A172 (cell line): ENCODE data around the gene VWC2. TPM values are rescaled to one million over a fixed set of nuclear protein-coding genes. Genes with fewer than 3 reads are reported as not detected.

Source experiments
- DNase-seq: peaks from one replicate; pipeline ENCODE4 v3.0.0-alpha.2; 2015; ENCODE audit warnings: low spot score
- total RNA-seq: library from RNA; depleted of rRNA; stranded (reverse); fragments of >200 nt; shearing (Covaris generic); gene quantifications from 2 replicates; pipeline ENCODE4 v1.2.3, GENCODE V29; 2014

Gene VWC2
- total RNA-seq, 1 experiment from 2014 or later: not detected

DNA sequence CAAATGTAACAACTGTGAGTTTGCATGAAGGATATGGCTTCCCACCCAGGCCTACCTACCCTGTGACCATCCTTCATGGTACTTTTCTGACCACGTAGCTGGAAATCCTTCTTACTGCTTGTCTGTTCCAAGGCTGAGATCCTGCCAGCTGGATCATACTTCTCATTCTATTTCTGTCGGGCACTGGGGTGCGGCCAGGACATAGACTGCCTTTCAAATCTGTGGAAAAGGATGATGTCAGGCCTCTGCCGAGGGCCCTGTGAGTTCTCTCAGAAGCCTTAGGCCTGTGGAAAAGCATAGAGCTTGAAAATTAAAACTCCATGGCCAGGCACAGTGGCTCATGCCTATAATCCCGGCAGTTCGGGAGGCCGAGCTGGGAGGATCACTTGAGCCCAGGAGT is 10.0 kb downstream of the VWC2 start:
- no peak for DNase-seq

DNA sequence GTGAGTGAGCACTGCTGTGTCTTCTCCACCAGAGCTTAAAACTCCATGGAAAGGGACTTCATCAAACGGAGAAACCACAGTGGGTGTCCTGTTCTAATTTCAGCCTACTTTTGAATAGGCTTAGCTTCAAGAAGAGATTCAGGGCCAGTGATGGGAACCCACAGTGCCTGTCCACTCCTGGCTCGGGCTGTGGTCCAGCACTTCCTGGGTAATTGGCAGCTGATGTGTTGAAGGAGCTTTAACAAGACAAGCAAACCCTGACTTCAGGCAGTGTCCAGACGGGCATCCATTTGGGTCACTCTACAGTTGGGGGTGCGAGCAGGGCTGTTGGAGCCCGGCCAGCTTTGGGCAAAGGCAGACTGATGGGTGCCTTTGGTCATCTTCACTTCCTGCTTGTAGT is 14.5 kb downstream of the VWC2 start:
- no peak for DNase-seq

DNA sequence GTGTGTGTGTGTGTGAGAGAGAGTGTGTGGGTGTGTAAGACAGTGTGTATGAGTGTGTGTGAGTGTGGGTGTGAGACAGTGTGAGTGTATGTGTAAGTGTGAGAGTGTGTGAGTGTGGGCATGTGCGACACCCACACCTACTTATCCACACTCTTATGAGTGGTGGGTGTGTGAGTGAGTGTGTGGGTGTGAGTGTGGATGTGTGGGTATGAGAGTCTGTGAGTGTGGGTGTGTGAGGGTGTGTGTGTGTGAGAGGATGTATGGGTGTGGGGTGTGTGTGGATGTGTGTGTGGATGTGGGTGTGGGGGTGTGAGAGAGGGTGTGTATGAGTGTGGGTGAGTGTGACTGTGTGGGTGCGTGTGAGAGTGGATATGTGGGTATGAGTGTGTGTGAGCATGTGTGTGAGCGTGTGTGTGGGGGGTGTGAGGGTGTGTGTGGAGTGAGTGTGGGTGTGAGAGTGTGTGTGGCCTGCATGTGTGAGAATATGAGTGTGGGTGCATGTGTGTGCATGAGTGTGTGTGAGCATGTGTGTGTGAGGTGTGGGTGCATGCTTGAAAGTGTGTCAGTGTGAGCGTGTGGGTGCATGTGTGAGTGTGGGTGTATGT is 15.1 kb downstream of the VWC2 start:
- no peak for DNase-seq

DNA sequence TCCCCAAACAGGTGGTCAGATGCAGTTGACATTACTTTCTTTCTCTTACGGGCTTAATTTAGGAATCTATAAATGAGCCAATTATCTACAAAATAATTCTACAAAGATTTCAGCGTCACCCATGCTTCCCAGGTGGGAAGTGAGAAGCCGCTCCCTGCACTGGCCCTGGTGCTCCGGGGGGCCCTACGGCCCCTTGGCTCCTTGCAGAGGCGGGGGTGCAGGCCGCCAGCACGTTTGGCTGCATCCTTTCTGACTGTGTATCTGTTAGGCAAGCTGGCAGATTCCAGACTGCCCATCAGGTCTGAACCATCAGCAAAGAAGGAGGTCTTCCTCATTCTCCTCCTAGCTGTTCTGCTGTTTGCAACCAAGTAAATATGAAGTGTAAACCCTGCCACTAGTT is 16.3 kb downstream of the VWC2 start:
- DNase-seq: no peak

DNA sequence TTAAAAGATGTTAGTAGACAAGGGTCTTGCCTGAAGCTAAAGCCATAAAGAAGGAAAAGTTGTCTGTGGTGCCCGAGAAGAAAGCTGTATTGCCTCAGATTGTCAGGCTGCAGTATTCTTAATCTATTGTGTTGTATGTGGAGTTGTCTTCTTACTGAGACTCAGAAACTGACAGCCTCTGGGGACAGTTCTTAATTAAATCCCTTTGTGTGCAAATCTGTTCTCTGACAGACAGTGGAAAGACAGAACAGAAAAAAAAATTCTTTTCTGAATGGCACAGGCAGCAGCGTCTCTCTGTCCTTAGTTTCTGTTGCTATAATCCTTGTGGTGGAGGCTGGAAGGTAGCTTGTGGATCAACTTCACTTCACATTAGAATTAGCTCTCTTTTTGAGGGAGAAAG is 16.8 kb downstream of the VWC2 start:
- no peak for DNase-seq

DNA sequence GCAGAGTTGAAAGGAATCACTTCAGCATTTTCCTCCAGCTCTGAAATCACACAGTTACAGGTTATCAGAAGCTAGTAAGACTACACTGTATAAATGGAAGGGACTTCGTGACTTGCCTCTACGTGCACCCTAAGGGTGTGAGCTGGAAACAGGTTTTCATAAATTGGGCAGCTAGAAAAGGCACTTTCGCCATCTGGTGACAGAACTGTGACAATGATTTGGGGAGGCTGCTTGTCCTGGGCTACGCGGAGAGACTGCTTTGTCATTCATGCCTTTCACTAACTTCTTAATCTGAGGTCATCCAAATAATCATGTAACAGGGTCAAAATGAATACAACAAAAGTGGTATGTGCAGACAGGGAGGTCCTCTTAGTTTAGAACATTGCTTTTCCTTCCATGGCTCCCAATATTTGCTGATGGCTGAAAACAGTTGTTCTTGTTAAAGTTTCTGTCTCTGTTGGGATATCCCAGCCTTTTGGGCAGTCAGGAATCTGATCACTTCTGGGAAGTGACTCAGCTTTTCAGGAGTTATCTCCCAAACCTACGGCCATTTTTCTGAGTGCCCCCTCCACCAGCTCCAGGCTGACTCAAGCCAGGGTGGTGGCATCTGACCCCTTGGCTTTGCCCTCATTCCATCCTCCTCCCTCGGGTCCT is 17.8 kb downstream of the VWC2 start:
- DNase-seq: no peak

DNA sequence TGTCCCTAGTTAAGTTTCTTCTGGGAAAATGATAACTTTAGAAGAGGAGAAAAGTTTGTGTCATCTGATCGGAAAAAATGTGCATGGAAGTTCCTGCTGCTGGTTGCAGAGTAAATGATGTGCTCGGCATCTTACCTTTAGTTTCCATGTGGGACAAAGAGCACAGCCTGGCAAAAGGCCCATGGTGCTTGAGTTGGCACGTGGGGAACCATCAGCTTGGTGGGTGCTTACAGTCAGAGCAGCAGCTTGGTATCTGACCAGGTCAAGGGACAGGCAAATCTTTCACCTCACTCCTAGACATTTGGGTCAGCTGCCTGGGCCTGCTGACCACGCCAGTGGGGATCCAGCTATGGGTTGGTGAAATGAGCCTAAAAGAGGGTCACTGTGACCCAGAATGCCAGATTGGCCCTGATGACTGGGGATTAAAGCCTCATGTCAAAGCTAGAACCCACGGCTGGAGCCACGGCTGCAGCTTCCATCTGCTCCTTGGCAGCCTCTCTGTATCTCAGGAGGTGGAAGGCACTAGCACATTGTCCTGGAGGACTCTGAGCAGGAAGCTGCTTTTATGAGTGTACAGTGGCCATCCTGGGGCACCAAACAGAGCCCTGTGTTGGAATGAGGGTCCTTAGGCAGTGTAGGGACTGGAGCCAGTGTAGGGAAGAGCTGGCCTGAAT is 24.7 kb downstream of the VWC2 start:
- no peak for DNase-seq

DNA sequence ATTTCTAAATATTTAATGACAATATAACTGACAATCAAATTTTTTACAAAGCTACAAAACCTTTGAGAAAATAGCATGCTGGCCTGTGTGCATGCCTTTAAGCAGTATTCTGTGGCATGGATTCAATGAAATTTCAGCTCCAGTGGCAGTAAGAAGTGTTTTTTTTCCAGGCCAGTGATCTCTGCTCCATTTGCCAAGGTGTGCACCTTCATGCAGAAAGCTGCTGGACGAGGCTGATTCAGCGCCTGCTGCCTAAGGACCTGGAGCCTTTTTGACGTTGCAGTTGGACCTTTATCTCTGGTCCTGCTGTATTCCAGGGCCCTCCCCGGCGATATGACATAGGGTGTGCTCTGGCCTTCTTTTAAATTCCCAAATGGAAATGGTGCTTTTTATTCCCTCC is 26.6 kb downstream of the VWC2 start:
- DNase-seq: no peak

DNA sequence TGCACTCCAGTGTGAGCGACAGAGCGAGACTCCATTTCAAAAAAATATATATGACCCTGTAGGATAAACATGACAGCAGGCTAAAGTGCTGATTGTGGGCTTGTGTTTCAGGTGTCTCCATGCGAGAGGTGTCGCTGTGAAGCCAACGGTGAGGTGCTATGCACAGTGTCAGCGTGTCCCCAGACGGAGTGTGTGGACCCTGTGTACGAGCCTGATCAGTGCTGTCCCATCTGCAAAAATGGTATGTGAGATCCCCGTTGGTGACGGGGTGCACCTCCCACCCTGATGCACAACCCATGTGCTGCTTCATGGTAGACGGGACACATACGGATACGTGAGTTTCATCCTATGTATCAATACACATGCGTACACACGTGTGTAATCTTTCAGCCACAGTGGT is 29.2 kb downstream of the VWC2 start:
- no peak for DNase-seq

DNA sequence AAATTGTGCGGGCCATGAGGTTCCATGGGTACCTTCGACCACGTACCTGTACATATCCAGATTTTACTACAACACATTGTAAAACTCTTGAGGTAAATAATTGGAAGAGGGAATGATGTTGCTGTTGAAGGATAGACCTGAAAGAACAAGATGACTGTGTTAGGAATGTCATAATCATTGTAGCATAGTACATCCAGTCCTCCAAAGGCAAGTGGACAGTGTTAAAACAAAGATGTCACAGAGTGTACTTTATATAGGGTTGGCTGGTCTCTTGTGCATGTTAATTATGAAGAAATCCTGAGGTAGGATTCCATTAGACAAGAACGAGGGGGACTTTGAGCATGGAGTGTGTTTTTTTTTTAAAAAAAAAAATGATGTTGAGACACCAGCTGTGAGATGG is 30.4 kb downstream of the VWC2 start:
- no peak for DNase-seq

DNA sequence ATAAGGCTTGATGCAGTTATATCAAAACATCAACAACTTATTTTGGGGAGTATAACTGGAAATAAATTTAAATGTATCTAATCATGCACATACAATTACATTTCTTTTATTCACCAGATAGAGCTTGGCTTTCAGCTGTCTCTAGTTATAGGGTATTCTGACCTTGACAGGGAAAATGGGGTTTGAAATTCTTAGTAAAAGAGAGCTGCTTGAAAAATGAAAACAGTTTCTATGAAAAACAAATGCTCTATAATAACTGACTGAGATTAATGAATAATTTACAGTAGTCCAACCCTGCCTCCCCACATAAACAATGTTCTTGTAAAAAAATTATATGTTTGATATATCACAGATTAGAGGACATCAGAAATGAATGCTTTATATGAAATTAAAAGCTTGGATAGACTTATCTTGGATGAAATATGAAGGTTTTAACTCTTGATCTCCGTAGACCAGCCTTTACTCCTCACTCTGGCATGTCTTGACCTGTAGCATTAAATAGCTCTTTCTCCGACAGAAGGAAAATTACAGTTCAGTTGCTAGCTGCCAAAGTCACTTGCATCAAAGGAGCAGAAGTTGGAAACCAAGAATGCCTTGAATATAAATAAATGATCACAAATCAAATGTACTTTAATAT is 32.1 kb downstream of the VWC2 start:
- no peak for DNase-seq

DNA sequence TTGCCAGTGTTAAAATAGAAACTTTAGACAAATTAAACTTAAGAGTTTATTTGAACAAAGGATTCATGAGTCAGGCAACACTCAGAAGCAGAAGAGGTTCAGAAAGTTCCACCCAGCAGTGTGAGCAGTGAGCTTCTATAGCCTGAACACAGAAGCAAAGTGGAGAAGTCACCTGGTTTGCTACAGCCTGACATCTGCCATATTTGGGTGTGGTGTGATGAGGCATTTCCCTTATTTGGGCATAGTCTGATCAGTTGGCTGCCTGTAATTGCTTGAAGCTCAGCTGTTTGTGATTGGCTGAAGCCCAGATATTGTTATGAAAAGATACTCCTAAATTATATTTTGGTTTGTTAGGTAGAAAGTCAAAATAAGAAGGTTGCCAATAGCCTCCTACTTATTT is 39.1 kb downstream of the VWC2 start:
- no peak for DNase-seq

DNA sequence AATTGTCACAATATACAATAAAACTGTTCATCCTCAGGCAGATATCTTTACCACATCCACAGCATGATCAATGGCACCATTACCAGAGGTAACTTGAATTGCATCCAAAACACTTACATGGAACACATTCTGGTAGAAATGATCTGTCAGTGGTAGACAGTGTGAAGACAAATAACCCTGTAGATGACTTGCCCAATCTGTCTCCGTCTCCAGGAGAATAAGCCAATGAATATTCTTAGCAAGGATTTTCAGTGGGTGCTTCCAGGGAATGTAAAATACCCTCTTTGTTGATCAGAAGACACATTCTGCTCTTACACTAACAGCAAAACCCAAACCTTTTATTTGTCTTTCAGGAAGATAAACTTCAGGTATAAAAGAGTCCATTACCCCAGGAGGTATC is 43.8 kb downstream of the VWC2 start:
- DNase-seq: no peak

DNA sequence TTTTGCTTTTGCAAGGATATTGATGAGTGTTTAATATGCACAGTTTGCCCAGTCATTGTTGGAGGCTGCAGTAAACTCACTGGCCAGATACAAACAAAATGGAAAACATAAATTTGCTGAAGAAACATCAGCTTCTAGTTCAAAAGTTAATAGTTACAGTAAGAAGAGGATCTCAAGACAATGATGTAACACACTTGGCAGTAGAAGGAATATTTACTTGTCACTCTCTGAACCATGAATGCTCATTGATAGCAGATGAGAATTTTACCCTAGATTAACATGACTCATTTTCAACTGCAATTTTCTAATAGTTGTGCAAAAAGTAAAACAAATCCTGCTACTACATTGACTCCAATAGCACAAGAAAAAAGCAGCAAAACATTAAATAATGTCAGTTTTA is 47.7 kb downstream of the VWC2 start:
- no peak for DNase-seq

DNA sequence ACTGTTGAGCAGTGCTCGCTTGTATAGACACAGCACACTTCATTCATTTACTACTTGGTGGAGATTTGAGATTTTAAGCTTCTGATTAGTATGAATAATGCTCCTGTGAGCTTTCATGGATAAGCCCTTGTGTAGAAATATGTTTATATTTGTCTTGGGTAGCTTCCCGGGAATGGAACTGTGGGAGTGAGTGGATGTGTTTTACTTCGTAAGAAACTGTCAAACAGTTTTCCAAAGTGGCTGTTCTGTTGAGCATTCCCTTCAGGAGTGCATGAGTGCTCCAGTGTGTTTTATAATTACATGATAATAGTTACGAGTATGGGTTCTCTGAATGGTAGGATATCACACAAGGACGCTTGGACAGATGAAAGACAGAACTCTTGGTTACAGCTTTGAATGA is 49.4 kb downstream of the VWC2 start:
- no peak for DNase-seq

DNA sequence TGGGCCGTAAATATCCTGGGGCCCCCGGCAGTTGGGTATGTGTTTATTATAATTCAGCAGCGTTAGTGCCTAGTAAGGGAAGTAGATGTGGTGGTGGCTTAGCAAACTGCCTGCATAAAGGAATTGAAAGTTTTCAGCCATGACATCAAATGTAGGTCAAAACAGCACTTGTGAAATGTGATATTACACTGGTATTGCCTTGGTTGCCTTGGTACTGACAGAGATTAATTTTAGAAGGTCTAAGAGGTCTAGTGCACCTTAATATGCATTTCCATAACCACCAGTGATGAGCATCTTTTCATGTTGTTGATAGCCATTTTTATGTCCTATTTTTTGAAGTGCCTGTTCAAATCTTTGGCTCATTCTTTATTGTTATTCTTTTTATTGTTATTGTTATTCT is 50.1 kb downstream of the VWC2 start:
- no peak for DNase-seq

DNA sequence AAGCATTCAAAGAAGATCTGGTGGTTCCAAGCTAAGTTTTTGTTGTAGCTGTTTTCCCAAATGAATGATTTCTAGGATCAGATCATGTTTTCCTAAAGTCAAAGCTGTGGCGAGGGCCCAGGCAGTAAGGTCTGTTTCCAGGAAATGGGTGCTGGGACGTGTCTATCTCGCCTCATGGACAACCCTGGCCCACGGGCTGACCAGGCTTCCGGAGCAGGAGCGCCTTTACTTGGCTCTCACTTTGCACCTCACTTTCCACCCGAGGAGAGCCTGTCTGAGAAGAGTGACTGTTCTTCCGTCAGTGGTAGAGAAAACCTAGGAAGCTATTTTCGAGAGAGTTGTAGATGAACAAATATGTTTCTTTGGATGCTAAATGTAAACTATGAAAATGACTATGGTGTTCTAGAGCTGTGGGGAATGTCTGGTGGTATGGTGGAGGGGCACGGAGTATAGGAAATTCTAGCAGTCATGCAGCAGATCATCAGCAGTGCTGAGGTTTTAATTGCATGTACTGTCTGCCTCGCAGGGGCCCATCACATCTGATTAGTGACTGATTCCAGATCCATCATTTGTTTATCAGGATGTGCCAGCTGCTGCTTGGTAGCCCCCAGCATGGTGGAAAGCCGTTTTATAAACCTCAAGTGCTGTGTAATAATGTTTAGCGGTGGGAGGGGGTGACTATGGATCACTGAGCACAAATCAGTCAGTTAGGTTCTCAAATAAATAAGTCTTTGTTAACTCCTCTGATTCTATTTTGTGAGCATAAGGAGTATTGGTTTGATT is 66.6 kb downstream of the VWC2 start:
- DNase-seq: no peak

DNA sequence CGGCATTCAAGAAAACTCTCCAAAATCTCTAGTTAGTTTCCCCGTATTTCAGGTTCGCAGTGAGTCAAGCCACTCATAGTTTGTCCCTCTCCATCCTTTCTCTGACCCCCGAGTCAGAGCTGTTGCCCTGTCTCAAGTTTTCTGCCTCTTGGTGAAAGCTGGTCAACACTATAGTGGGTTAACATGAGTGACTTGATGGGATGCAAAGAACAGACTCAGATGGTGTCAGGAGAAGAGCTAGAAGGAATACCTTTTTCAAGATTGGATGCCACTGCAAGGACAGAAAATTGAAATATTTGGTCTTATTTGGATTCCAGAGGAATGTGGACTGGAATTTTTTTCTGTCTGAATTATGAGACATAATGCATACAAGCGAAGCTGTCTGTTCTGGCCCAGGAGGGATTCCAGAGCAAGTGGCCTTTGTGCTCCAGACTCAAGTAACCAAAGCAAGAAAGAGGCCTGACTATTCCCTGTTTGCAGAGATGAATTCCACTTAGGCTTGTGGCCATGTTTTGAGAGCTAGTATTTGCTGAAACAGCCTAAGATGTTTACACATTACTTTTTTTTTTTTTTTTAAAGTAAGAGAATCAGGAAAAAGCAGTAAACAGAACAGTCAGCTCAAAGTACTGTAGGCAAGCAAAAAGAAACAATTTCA is 67.4 kb downstream of the VWC2 start:
- no peak for DNase-seq

DNA sequence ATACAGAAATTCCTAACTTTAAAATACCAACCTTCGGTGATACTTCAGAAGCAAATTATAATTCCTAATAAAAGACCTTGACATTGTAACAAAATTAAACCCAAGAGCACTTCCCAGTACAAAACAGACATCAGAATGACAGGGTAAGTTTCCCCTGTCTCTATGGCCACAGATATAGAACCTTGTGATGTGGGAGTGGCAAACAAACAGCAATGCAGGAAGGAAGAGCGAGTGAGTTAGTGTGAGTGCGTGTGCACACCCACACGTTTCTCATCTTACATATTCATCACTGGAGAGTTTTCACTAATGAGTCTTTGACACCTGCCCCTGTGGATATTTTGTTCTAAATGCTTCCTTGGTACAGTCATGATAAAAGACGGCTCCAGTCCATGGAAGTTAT is 72.2 kb downstream of the VWC2 start:
- no peak for DNase-seq

DNA sequence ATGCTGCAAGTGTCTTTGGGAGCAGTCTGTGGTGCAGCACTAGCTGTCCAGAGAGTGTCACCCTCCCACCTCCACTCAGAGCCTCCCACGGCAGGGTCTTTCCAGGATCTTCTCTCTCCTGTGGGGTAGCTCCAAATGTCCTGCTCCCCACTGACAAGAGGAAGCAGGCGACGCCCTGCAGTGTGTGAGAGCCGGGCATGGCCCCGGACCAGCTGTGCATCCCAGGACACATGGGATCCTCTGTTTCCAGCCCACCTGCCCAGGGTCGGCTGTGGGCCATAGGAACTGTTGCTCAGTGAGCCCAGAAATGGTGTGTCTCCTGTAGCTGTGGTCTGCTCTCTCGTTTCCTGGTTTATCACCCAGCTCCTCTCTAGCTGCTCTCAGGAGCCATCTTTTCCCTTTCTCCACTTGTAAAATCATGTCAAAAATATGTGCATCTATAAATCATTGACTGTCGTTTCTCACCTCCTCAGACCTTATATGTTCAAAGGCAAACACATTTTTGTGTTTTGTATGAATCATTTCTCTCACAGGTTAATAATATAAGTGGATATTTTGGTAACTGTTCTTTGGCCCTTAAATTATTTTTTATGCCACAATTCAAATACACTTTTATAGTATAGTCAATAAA is 74.9 kb downstream of the VWC2 start:
- DNase-seq: no peak

DNA sequence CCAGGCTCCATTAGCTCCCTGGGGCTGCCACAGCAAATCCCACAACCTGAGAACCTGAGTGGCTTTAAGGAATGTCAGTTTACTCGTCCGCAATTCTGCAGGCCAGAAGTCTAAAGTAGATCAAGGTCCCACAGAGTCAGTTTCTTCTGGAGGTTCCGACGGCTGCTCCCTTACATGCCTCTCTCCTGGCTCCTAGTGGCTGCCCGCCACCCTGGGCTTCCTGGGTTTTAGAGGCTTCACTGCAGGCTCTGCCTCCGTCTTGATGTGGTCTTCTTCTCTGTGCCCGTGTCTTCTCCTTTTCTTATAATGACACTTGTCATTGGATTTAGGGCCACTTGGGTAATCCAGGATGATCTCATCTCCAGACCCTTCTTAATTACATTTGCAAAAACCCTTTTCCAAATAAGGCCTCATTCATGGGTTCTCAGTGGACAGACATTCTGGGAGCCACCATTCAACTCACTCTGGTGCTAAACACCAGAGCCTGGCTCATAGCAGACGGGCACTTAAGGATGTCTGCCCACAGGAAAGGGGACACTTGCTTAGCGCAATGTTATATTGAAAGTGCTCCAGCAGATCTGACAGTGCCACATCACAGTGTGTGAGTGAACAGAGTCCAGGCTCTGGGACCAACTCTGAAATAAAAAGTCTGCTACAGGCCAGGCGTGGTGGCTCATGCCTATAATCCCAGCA is 77.6 kb downstream of the VWC2 start:
- no peak for DNase-seq
